ENCODE measurements around the gene TBC1D4.
"Not testable (repeated sequence)": the region's sequence is repeated elsewhere in the genome, so short reads cannot be mapped to it uniquely, and the experiment has no call there.

TBC1D4 gene

GRCh38 chr13:75316427-75316826, 165.5 kb downstream of the TBC1D4 start:
- no peak for DNase-seq

GRCh38 chr13:75312884-75313520, 169.0 kb downstream of the TBC1D4 start:
- no peak for DNase-seq

GRCh38 chr13:75309981-75310580, 171.9 kb downstream of the TBC1D4 start:
- DNase-seq: no peak

- DNase-seq: no peak
Observed at GRCh38 chr13:75308222-75308621, 173.7 kb downstream of the TBC1D4 start.

DNA sequence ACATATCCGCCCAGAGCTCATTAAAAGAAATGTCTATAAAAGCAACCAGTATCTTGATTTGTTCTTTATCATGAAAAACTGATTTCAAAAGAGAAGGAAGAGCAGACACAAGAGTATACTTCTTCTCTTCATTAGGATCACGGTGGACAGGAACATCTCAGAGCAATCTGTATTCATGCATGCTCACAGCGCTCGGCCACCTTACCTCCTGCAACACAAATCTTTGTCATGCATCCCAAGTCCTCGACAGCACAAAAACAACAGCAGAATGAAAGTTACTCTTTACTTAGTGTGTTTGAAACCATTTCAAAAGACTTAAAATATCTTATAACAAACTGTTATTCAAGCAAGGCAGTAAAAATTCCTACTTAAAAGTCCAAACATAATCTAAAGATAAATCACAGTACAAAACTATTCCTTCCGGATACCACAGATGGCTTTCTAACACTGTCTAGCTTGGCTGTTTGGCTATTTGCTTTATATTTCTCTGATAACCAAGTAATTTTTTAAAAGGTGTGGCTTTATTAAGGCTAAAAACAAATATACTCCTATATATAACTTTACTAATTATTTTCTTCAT, 174.5 kb downstream of the TBC1D4 start:
- no peak for DNase-seq

- not testable (repeated sequence) for DNase-seq
Observed at GRCh38 chr13:75306967-75307366, 175.0 kb downstream of the TBC1D4 start.

- no peak for DNase-seq
Observed at GRCh38 chr13:75305059-75305458, 176.9 kb downstream of the TBC1D4 start.

GRCh38 chr13:75303263-75303662, 178.7 kb downstream of the TBC1D4 start:
- no peak for DNase-seq

DNA sequence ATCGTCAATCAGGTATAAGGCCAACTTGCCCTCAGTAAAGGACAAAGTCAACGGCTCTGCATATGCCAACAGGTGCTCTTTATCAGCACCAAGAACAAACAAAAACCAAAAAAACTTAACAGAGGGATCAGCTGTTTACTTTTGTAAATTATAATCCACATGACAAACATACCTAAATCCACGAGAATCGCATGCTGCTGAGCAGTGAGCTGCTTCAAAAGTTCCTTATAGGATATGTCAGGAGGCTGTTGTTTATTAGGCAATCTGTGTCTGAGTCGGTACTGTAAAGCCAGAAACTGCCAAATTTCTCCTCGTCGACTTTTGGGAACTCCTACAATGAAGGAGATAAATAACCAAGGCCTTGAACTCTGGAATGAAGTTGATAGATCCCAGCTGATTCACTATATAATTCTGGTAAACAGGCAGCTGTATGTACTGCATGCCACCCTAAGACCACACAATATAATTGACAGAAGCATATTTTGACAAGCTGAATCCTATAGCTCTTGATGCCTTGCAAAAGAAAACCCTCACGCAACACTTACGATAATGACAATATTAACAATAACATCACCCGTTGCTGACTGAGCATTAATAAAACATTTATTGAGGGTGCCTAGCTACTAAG, 179.8 kb downstream of the TBC1D4 start:
- DNase-seq: no peak

DNA sequence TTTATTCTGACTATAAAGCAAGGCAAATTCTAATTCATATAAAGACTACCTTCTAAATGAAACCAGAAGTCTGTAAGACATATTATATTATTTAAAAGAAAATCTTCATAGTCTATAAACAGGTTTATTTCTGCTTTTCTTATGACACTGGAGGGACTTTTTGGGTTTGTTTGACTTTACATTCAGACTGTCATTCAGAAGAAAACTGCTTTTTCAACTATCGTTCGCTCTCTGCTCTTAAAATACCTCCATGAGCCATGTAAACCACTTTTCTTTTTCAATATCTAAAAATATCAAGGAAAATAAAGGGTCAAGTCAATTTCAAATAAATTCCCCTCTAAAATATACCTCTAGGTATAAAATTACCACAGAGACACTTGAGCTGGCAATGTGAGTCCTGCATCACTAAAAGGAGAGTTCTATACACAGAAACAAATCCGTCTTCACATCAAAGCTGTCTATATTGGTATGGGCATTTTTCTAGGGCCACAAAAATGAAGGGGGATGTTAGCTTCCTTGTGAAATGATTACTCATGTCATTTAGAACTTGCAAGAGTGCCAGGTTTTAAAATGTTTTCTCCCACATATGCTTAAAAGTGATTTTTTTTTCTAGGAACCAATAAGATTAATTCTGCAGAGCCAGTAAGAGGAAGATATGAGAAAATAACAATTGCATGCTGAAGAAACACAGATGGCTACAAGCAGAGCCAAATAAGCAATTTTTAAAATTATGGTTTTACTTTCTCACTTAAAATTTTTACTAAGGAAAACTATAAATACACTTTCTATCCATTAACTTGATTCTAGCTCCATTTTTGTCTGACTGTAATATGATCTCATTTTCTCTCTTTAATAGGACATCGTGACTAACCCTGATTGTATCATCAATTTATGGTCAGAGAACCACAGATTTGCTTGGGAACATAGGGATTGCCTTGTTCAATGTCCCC, 181.8 kb downstream of the TBC1D4 start:
- DNase-seq: no peak

GRCh38 chr13:75299246-75299645, 182.7 kb downstream of the TBC1D4 start:
- DNase-seq: no peak

DNA sequence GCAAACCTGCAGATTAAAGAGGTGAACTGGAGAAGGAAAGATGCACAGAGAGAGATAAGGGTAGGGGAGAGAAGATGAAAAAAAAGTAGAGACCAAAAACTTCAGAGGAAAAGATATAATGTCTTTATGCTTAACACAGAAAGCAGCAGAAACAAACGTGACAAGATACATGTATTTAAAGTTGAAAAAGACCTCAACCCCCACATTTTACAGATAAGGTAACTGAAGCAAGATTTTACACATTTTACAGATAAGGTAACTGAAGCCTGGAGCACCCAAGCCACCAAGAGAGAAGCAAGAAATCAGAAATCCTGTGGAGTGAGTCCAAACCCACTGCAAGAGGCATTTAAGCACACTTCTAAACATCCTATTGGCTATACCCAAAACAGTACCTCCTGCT, 185.3 kb downstream of the TBC1D4 start:
- no peak for DNase-seq

DNA sequence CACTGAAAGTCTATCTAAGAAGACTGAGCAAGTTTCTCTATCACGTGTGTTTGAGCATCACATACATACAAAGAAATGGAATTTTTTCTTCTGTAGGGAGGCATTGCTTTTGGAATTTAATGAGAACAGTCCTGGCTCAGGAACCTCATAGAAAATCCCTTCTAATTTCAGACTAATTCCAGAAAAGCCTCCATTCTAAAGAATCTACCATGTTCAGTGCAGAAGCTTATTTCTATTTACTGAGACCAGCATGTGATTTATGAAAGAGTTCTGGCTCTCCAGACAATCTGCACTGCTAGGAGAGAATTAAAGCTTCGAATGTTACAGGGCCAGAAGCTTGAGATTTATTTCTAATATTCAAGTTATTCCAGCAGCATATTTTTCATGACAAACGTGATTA, 186.8 kb downstream of the TBC1D4 start:
- DNase-seq: no peak

DNA sequence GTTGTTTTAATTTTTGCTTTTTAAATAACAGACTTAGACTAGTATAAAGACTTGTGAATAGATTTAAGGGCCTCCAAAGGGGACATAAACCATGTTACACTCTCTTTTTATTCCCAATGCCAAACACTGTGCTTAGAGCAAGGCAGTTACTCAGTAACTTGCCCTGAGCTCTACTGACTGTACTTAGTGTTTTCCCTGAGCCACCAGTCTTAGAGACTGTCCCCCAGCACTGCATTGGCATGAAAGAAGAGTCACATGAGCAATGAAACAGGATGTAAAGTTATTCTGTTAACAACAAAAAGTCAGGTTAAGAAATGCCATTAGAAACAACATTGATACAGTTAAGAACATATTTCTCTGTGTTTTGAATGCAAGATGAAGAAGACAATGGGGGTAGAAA, 187.9 kb downstream of the TBC1D4 start:
- DNase-seq: no peak

GRCh38 chr13:75285310-75285709, 196.7 kb downstream of the TBC1D4 start:
- no peak for DNase-seq

DNA sequence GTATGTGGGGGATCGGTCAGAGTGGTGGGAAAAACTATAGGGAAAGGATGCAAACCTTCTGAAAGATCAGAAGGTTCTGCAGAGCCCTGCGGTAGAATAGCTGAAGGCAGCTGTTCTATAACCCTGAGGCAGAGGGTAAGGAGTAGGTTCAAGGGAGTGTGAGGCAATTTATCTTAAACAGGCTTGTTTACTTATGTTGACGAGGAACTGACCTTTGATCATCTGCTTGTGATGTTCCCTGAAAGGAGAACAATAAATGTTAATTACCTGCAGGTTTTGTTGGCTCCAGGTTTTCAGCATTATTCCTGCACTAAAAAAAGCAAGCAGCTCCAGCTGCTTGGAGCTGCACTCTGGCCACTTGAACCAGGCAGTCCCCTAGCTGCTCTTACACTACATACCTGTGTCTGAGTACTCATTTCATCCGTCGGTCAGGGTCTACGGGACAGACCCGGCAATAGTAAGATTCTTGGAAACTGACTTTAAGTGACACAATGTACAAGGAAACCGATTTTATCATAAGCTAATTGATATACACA, 202.1 kb downstream of the TBC1D4 start:
- DNase-seq: no peak

DNA sequence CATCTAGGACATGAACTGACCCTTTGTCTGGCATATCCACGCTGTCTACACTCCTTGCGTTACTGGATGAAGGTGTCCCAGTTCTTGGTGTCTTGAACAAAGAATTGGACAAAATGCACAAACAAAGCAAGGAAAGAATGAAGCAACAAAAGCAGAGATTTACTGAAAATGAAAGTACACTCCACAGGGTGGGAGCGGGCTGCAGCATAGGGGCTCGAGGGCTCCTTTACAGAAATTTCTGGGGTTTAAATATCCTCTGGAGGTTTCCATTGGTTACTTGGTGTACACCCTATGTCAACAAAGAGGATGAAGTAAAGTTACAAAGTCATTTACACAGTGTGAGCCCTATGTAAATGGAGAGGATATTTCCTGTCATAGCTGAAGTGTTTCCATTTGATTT, 208.3 kb downstream of the TBC1D4 start:
- not testable (repeated sequence) for DNase-seq

GRCh38 chr13:75271846-75272245, 210.1 kb downstream of the TBC1D4 start:
- no peak for DNase-seq

GRCh38 chr13:75268481-75268880, 213.5 kb downstream of the TBC1D4 start:
- DNase-seq: not testable (repeated sequence)

DNA sequence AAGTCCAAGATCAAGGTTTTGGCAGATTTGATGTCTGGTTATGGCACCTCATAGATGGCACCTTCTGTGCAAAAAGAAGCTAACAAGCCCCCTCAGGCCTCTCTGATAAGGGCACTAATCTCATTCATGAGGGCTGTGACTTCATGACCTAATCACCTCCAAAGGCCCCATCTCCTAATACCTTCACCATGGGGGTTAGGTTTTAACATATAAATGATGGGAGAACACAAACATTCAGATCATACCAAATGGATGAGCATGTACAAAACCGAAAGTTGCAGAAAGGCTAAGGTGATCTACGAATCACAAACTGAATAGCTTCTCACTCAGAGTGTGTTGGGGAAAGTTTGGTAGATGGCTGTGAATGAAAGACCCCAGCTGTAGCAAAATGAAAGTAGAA, 217.4 kb downstream of the TBC1D4 start:
- DNase-seq: no peak

DNA sequence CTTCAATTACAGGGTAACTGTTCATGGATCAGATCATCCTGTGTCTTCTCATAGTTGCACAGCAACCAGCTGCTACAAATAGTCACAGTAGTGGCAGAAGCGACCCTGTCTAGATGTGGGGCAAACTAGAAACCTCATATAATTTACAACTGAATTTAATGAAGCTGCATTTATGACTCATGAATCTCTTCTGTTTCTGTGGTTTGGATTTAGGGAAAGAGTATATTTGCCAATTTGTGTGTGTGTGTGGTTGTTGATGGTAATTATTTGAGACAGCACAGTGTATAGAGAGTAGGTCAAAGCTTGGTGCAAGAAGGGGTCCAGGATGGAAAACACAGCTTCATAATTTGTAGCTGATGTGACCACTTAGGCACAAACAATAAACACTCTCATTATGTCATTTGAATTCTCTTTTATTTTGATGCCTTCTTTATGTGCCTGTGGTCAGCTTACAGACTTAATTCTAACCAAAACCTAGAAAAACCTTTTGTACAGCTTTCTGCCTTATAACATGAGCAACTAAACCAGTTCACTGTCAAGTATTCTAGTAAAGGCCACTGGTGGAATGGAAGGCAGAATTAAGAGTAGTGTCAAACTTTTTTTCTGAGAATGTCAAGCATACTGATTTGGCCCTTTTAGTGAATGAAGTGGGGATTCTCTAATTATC, 218.1 kb downstream of the TBC1D4 start:
- no peak for DNase-seq

DNA sequence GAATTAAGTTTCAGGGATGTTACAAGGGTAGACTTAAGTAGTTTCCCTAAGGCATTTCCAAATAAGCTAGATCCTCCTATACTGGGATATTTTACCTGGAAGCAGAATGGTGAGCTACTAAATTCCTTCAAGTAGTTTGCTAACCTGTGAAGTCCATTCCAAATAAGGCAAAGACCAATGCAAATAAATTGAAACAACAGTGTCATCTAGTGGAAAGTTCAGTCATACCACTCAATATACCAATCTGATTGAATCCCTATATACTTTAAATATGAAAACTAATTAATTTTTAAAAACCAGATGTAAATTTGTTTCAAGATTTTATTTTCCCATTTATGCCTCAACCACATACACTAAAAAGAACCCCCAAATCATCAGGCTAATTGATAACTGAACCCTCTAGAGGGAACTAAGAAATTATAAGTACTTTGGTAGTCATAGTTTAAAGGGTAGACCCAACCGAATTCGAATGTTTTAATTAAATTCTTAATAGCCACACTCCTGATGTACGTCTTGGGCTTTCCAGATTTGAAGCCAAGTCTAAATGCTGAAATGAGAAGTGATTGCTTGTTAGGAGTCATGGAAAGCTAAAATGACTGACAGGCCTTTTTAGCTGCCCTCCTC, 223.7 kb downstream of the TBC1D4 start:
- peak; percentile 8 for DNase-seq
